ENCODE measurements around the gene DPYSL4. TPM values are rescaled to one million over a fixed set of nuclear protein-coding genes. Genes with fewer than 3 reads are reported as not detected.
A peak's percentile ranks its signal among the peaks of the same experiment; 100 is the strongest.

The DPYSL4 gene
- total RNA-seq, 1 experiment from 2014 or later, result 0.21 TPM

GRCh38 chr10:132206806-132207535, 20.2 kb downstream of the DPYSL4 start:
- POLR2A ChIA-PET, result no interaction called here

GRCh38 chr10:132207536-132208461, 21.1 kb downstream of the DPYSL4 start:
- Mint-ChIP-seq H3K9me3 (ENCODE audit: unreplicated experiment) (no peaks in the 10 kb centered on the region), H3K4me1 (ENCODE audit: insufficient read depth, unreplicated experiment) (no peaks in the 10 kb centered on the region), H3K36me3 (ENCODE audit: insufficient read depth, unreplicated experiment) (peaks cover 4% of the 10 kb centered on the region), H3K4me3 (ENCODE audit: unreplicated experiment) (no peak overlapping the region), H3K27ac (ENCODE audit: low read depth, unreplicated experiment) (no peak overlapping the region), H3K27me3 (ENCODE audit: insufficient read depth, unreplicated experiment) (no peaks in the 10 kb centered on the region)
- no peak for TF ChIP-seq CTCF (IDR thresholded peaks at IDR 0.05; ENCODE audit: unreplicated experiment)
- ChIA-PET POLR2A (no interaction called here), CTCF (interaction anchor here (0.7 kb wide), 1 partner anchor 170 kb away, joined by 3 read pairs; no protein-coding TSS in a partner anchor)
- BruUV-seq (replicated peaks), result no TSS peak
- intact Hi-C loops (cut with micrococcal nuclease), result no loop called here
- DNase-seq (ENCODE audit: unreplicated experiment), result no peak

More at GRCh38 chr10:132206806-132207535, 20.2 kb downstream of the DPYSL4 start:
- Mint-ChIP-seq H3K4me3 (ENCODE audit: unreplicated experiment) (no peak overlapping the region), H3K9me3 (ENCODE audit: unreplicated experiment) (no peaks in the 10 kb centered on the region), H3K36me3 (ENCODE audit: insufficient read depth, unreplicated experiment) (peaks cover 4% of the 10 kb centered on the region), H3K27me3 (ENCODE audit: insufficient read depth, unreplicated experiment) (no peaks in the 10 kb centered on the region), H3K4me1 (ENCODE audit: insufficient read depth, unreplicated experiment) (no peaks in the 10 kb centered on the region), H3K27ac (ENCODE audit: low read depth, unreplicated experiment) (no peak overlapping the region)
- DNase-seq (ENCODE audit: unreplicated experiment), result no peak
- intact Hi-C loops (cut with micrococcal nuclease), result no loop called here
- TF ChIP-seq CTCF (IDR thresholded peaks at IDR 0.05; ENCODE audit: unreplicated experiment), result no peak
- BruUV-seq (replicated peaks), result no TSS peak
- CTCF ChIA-PET, result interaction anchor here (0.7 kb wide), 1 partner anchor 169 kb away, joined by 3 read pairs; no protein-coding TSS in a partner anchor

- Mint-ChIP-seq H3K27ac (ENCODE audit: low read depth, unreplicated experiment) (no peak overlapping the region), H3K4me1 (ENCODE audit: insufficient read depth, unreplicated experiment) (no peaks in the 10 kb centered on the region), H3K36me3 (ENCODE audit: insufficient read depth, unreplicated experiment) (peaks cover 8% of the 10 kb centered on the region), H3K4me3 (ENCODE audit: unreplicated experiment) (no peak overlapping the region), H3K27me3 (ENCODE audit: insufficient read depth, unreplicated experiment) (no peaks in the 10 kb centered on the region), H3K9me3 (ENCODE audit: unreplicated experiment) (peaks cover 4% of the 10 kb centered on the region)
- CTCF ChIA-PET, result interaction anchor here (0.6 kb wide), 1 partner anchor 10 kb away, joined by 3 read pairs; no protein-coding TSS in a partner anchor
- no peak for DNase-seq (ENCODE audit: unreplicated experiment)
- POLR2A ChIA-PET, result no interaction called here
- intact Hi-C loops (cut with micrococcal nuclease), result no loop called here
- BruUV-seq (replicated peaks), result no TSS peak
- no peak for TF ChIP-seq CTCF (IDR thresholded peaks at IDR 0.05; ENCODE audit: unreplicated experiment)
Measured at GRCh38 chr10:132208462-132209050, 21.8 kb downstream of the DPYSL4 start.

GRCh38 chr10:132209130-132209529, 22.4 kb downstream of the DPYSL4 start:
- H3K27me3 Mint-ChIP-seq (ENCODE audit: insufficient read depth, unreplicated experiment), result no peaks in the 10 kb centered on the region
- POLR2A ChIA-PET, result no interaction called here
- BruUV-seq (replicated peaks), result no TSS peak

More at GRCh38 chr10:132209130-132209529, 22.4 kb downstream of the DPYSL4 start:
- no peak for TF ChIP-seq CTCF (IDR thresholded peaks at IDR 0.05; ENCODE audit: unreplicated experiment)
- intact Hi-C loops (cut with micrococcal nuclease), result no loop called here
- Mint-ChIP-seq H3K4me1 (ENCODE audit: insufficient read depth, unreplicated experiment) (no peaks in the 10 kb centered on the region), H3K9me3 (ENCODE audit: unreplicated experiment) (peaks cover 7% of the 10 kb centered on the region), H3K27ac (ENCODE audit: low read depth, unreplicated experiment) (no peak overlapping the region), H3K4me3 (ENCODE audit: unreplicated experiment) (no peak overlapping the region), H3K36me3 (ENCODE audit: insufficient read depth, unreplicated experiment) (peaks cover 10% of the 10 kb centered on the region)
- DNase-seq (ENCODE audit: unreplicated experiment), result peak; percentile 9
- CTCF ChIA-PET, result interaction anchor here (0.6 kb wide), 1 partner anchor 10 kb away, joined by 3 read pairs; no protein-coding TSS in a partner anchor

All from MCF 10A (cell line).